H1 (cell line): ENCODE measurements around the gene LRRC28. TPM values are rescaled to one million over a fixed set of nuclear protein-coding genes. Genes with fewer than 3 reads are reported as not detected.

Source experiments
- CTCF ChIA-PET: fragments of 300-600 bp; sonication (Branson Sonifier 250); formaldehyde crosslinking; loops from one replicate; lab custom pipeline; 2021; ENCODE audit not compliant: partially characterized antibody; lab: Charles Lee
- POLR2A ChIA-PET: fragments of 300-600 bp; sonication (Branson Sonifier 250); formaldehyde crosslinking; loops from one replicate; lab custom pipeline; 2021; ENCODE audit warnings: inconsistent platforms; ENCODE audit not compliant: partially characterized antibody; lab: Charles Lee
- DNase-seq, 2 experiments: peaks; one replicate each; pipeline versions ENCODE4 v3.0.0 to v3.0.0-alpha.2; 2010 to 2022; ENCODE audit warnings: low spot score in 2 of 2, low read depth in 1 of 2, mixed read lengths in 1 of 2
- FAIRE-seq: peaks from 2 replicates; lab custom pipeline; 2011; peaks lifted over from hg19 to GRCh38; lab: Jason Lieb, UNC
- H2AFZ ChIP-seq: 2 replicates; pipeline ENCODE4 v1.8.1; 2012; ENCODE audit warnings: low read length, inconsistent platforms
- H2AK5ac ChIP-seq: 2 replicates; pipeline ENCODE4 v1.6.1; 2013; ENCODE audit warnings: low read depth, low read length
- H2BK120ac ChIP-seq: replicated peaks from 2 replicates; pipeline ENCODE3; 2013; ENCODE audit warnings: low read depth, low read length, inconsistent platforms
- H2BK12ac ChIP-seq: 2 replicates; pipeline ENCODE4 v1.6.1; 2013; ENCODE audit warnings: low read depth, low read length
- H2BK15ac ChIP-seq: 2 replicates; pipeline ENCODE4 v1.6.1; 2013; ENCODE audit warnings: low read length
- H2BK20ac ChIP-seq: 2 replicates; pipeline ENCODE4 v1.6.1; 2013; ENCODE audit warnings: low read length
- H2BK5ac ChIP-seq: 2 replicates; pipeline ENCODE4 v1.6.1; 2013; ENCODE audit warnings: low read depth, low read length
- H3K14ac ChIP-seq: 2 replicates; pipeline ENCODE4 v1.6.1; 2013; ENCODE audit warnings: inconsistent platforms; ENCODE audit not compliant: insufficient read length
- H3K18ac ChIP-seq: 2 replicates; pipeline ENCODE4 v1.6.1; 2013; ENCODE audit warnings: low read length; ENCODE audit errors: extremely low read depth
- H3K23ac ChIP-seq: 2 replicates; pipeline ENCODE4 v1.6.1; 2013; ENCODE audit warnings: inconsistent platforms; ENCODE audit not compliant: insufficient read length
- H3K23me2 ChIP-seq: 2 replicates; pipeline ENCODE4 v1.6.1; 2013; ENCODE audit warnings: low read depth, low read length
- H3K27ac ChIP-seq: 2 replicates; pipeline ENCODE4 v1.6.1; 2011; ENCODE audit warnings: low read depth, low read length, inconsistent platforms
- H3K27me3 ChIP-seq, 4 experiments: replicated peaks in 1 of 4; 1 replicate in 1 of 4; 2 replicates in 3 of 4; pipeline versions ENCODE4 v1.6.1 to v1.8.1; 2011 to 2013; ENCODE audit warnings: low read length in 3 of 4, mild to moderate bottlenecking in 3 of 4, inconsistent platforms in 2 of 4, mixed read lengths in 2 of 4, moderate library complexity in 1 of 4; ENCODE audit not compliant: control insufficient read depth in 3 of 4, insufficient read depth in 3 of 4; ENCODE audit errors: extremely low read depth in 1 of 4
- H3K36me3 ChIP-seq, 4 experiments: 2 replicates each; pipeline versions ENCODE4 v1.6.1 to v1.8.1; 2011 to 2013; ENCODE audit warnings: mild to moderate bottlenecking in 4 of 4, low read length in 3 of 4, moderate library complexity in 2 of 4, control low read depth in 1 of 4, inconsistent platforms in 1 of 4; ENCODE audit not compliant: insufficient read depth in 4 of 4, control insufficient read depth in 2 of 4
- H3K4ac ChIP-seq: replicated peaks from 2 replicates; pipeline ENCODE3; 2013; ENCODE audit warnings: low read length, low read depth, mixed read lengths, inconsistent platforms; ENCODE audit not compliant: insufficient read length
- H3K4me1 ChIP-seq, 4 experiments: replicated peaks in 1 of 4; 1 replicate in 1 of 4; 2 replicates in 3 of 4; pipeline versions ENCODE4 v1.6.1 to v1.8.1; 2011 to 2013; ENCODE audit warnings: low read length in 3 of 4, inconsistent platforms in 2 of 4, mixed read lengths in 1 of 4; ENCODE audit not compliant: insufficient read depth in 4 of 4, control insufficient read depth in 3 of 4
- H3K4me2 ChIP-seq, 2 experiments: 2 replicates each; pipeline versions ENCODE4 v1.6.1 to v1.8.1; 2011 to 2013; ENCODE audit warnings: low read depth in 2 of 2, low read length in 2 of 2, control low read depth in 1 of 2, inconsistent platforms in 1 of 2, mild to moderate bottlenecking in 1 of 2; ENCODE audit not compliant: insufficient read depth in 1 of 2
- H3K4me3 ChIP-seq, 4 experiments: fragments of 200-600, 300-600 bp in 1 of 4; sonication (generic), shearing (Covaris generic), sonication (Bioruptor Twin) in 1 of 4; 2 replicates each; pipeline versions ENCODE4 v1.5.1 to v1.8.1; 2011 to 2016; ENCODE audit warnings: low read length in 4 of 4, low read depth in 3 of 4, control low read depth in 2 of 4, inconsistent platforms in 2 of 4, mild to moderate bottlenecking in 2 of 4, mixed read lengths in 1 of 4, moderate library complexity in 1 of 4; ENCODE audit not compliant: insufficient read depth in 2 of 4; ENCODE audit errors: extremely low read depth in 1 of 4
- H3K56ac ChIP-seq: replicated peaks from 2 replicates; pipeline ENCODE3; 2013; ENCODE audit warnings: low read depth, mild to moderate bottlenecking, mixed read lengths, low read length, inconsistent platforms; ENCODE audit not compliant: insufficient read length
- H3K79me1 ChIP-seq: 2 replicates; pipeline ENCODE4 v1.6.1; 2013; ENCODE audit warnings: low read depth, low read length, control low read depth
- H3K79me2 ChIP-seq, 2 experiments: 2 replicates each; pipeline versions ENCODE4 v1.6.1 to v1.8.1; 2012 to 2013; ENCODE audit warnings: low read length in 2 of 2, mild to moderate bottlenecking in 2 of 2, inconsistent platforms in 1 of 2; ENCODE audit not compliant: insufficient read depth in 2 of 2, control insufficient read depth in 1 of 2
- H3K9ac ChIP-seq, 4 experiments: replicated peaks in 1 of 4; 1 replicate in 1 of 4; 2 replicates in 3 of 4; pipeline versions ENCODE4 v1.6.1 to v1.8.1; 2011 to 2013; ENCODE audit warnings: low read depth in 3 of 4, low read length in 3 of 4, control low read depth in 2 of 4, mild to moderate bottlenecking in 2 of 4, moderate library complexity in 2 of 4, inconsistent platforms in 1 of 4; ENCODE audit errors: extremely low read depth in 1 of 4
- H3K9me3 ChIP-seq, 2 experiments: 2 replicates each; pipeline versions ENCODE4 v1.6.1 to v1.8.1; 2012 to 2013; ENCODE audit warnings: mild to moderate bottlenecking in 2 of 2, moderate library complexity in 2 of 2, control low read depth in 1 of 2, inconsistent platforms in 1 of 2, low read depth in 1 of 2, low read length in 1 of 2, mixed read lengths in 1 of 2; ENCODE audit not compliant: insufficient read depth in 2 of 2
- H4K20me1 ChIP-seq, 2 experiments: replicated peaks in 1 of 2; 2 replicates each; pipeline versions ENCODE3 to v1.8.1; 2011 to 2013; ENCODE audit warnings: inconsistent platforms in 2 of 2, low read length in 2 of 2, mild to moderate bottlenecking in 1 of 2; ENCODE audit not compliant: insufficient read depth in 2 of 2, control insufficient read depth in 1 of 2
- H4K5ac ChIP-seq: 2 replicates; pipeline ENCODE4 v1.6.1; 2013; ENCODE audit warnings: low read length, low read depth, mixed read lengths, inconsistent platforms; ENCODE audit not compliant: insufficient read length
- H4K8ac ChIP-seq: 2 replicates; pipeline ENCODE4 v1.8.0; 2013; ENCODE audit warnings: mild to moderate bottlenecking, moderate library complexity, low read length, inconsistent platforms; ENCODE audit not compliant: insufficient read depth; ENCODE audit errors: extremely low read depth
- H4K91ac ChIP-seq: replicated peaks from 2 replicates; pipeline ENCODE3; 2013; ENCODE audit warnings: low read length, mixed read lengths, inconsistent platforms; ENCODE audit not compliant: insufficient read length
- CBX5 ChIP-seq: fragments of 300-800, 300-1000 bp; sonication (generic); IDR thresholded peaks from 2 replicates; pipeline ENCODE4 v1.7.1; 2016; ENCODE audit warnings: antibody characterized with exemption, low read length, low read depth
- CTBP2 ChIP-seq: IDR thresholded peaks from 2 replicates; pipeline ENCODE4 v1.7.0; 2011; ENCODE audit warnings: borderline replicate concordance, mild to moderate bottlenecking, moderate library complexity, mixed read lengths, low read length; ENCODE audit not compliant: insufficient read depth, insufficient read length
- EP300 ChIP-seq, 2 experiments: IDR thresholded peaks; 1 replicate in 1 of 2; 2 replicates in 1 of 2; pipeline ENCODE4 v1.6.1; 2011 to 2012; ENCODE audit warnings: low read depth in 2 of 2, low read length in 2 of 2, mild to moderate bottlenecking in 2 of 2, borderline replicate concordance in 1 of 2, inconsistent platforms in 1 of 2, moderate library complexity in 1 of 2
- FOSL1 ChIP-seq: IDR thresholded peaks from 2 replicates; pipeline ENCODE4 v1.6.1; 2011; ENCODE audit warnings: mild to moderate bottlenecking, low read depth, low read length, moderate library complexity; ENCODE audit not compliant: insufficient read depth
- KDM4A ChIP-seq: IDR thresholded peaks from one replicate; pipeline ENCODE4 v1.7.1; 2012; ENCODE audit warnings: low read depth, mild to moderate bottlenecking, moderate library complexity, low read length, inconsistent platforms; ENCODE audit not compliant: severe bottlenecking
- NRF1 ChIP-seq: IDR thresholded peaks from 2 replicates; pipeline ENCODE4 v1.6.1; 2011; ENCODE audit warnings: mild to moderate bottlenecking, low read depth, low read length, improper control_type of control experiment
- PHF8 ChIP-seq: fragments of 200-600 bp; sonication (generic); conservative IDR thresholded peaks from 2 replicates; pipeline ENCODE4 v1.7.1; 2012; ENCODE audit warnings: low read depth, mild to moderate bottlenecking, inconsistent platforms, low read length, moderate library complexity
- POLR2A ChIP-seq, 2 experiments: IDR thresholded peaks; 1 replicate in 1 of 2; 2 replicates in 1 of 2; pipeline ENCODE4 v1.6.1; 2011; ENCODE audit warnings: low read depth in 2 of 2, low read length in 2 of 2, mild to moderate bottlenecking in 2 of 2; ENCODE audit errors: control extremely low read depth in 1 of 2
- RBBP5 ChIP-seq: IDR thresholded peaks from 2 replicates; pipeline ENCODE4 v1.7.1; 2012; ENCODE audit warnings: low read depth, mild to moderate bottlenecking, inconsistent platforms, low read length, moderate library complexity, borderline replicate concordance
- SIX5 ChIP-seq: IDR thresholded peaks from 2 replicates; pipeline ENCODE4 v1.6.1; 2011; ENCODE audit warnings: mild to moderate bottlenecking, low read depth, low read length
- SP1 ChIP-seq: IDR thresholded peaks from 2 replicates; pipeline ENCODE4 v1.6.1; 2011; ENCODE audit warnings: low read depth, low read length
- TAF1 ChIP-seq: IDR thresholded peaks from 2 replicates; pipeline ENCODE4 v1.6.1; 2011; ENCODE audit warnings: mild to moderate bottlenecking, low read depth, low read length
- TBP ChIP-seq: IDR thresholded peaks from 2 replicates; pipeline ENCODE4 v1.6.1; 2011; ENCODE audit warnings: low read depth, low read length, improper control_type of control experiment
- USF2 ChIP-seq: IDR thresholded peaks from 2 replicates; pipeline ENCODE4 v1.6.1; 2011; ENCODE audit warnings: low read length, improper control_type of control experiment
- WGBS, 2 experiments: shearing (Covaris generic) in 1 of 2; methylation state at CpG; one replicate each; pipeline versions ENCODE4 v1.1.6 to v1.1.7; 2013 to 2015; ENCODE audit warnings: low lambda C conversion rate in 2 of 2, mixed read lengths in 2 of 2, inconsistent platforms in 1 of 2, low coverage in 1 of 2, missing lambda C conversion rate in 1 of 2; ENCODE audit not compliant: insufficient replicate concordance in 2 of 2, insufficient coverage in 1 of 2, insufficient read length in 1 of 2; ENCODE audit errors: extremely low coverage in 1 of 2, missing lambda C conversion rate in 1 of 2; 5-methylcytosine and 5-hydroxymethylcytosine counted together
- polyA plus RNA-seq, 7 experiments: library from polyadenylated mRNA; depleted of rRNA in 3 of 7; stranded (reverse) in 5 of 7; unstranded in 2 of 7; fragments of >200 nt in 5 of 7; fragments of 200-250 nt in 2 of 7; gene quantifications; 1 replicate in 5 of 7; 2 replicates in 1 of 7; 4 replicates in 1 of 7; pipeline versions ENCODE4 v1.2.1 to v1.2.3, GENCODE V29; 2011 to 2013; ENCODE audit warnings: missing spikeins in 2 of 7, mixed read lengths in 2 of 7
- total RNA-seq: library from RNA; stranded (reverse); fragmentation: NEBNext Ultra II Directional; extraction: Animal tissue kit (Norgen Biotek cat#: 25700); gene quantifications from 2 replicates; pipeline ENCODE4 v1.2.1, GENCODE V29; 2021

LRRC28 gene
- total and polyA plus RNA-seq, 2 of the 8 experiments (the other 6 are each of a cell fraction or from before 2014, with no cell fraction given), result 20.2 to 23.3 TPM

GRCh38 chr15:99348412-99348811 lies 97.1 kb downstream of the LRRC28 start:
- Histone ChIP-seq H3K4me2 (no peak overlapping the region), H4K91ac (no peak overlapping the region), H3K14ac (no peak overlapping the region), H2AK5ac (no peak overlapping the region), H3K79me2 (no peaks in the 10 kb centered on the region), H3K27ac (no peak overlapping the region), H3K18ac (no peak overlapping the region), H3K56ac (no peak overlapping the region), H2BK15ac (no peak overlapping the region), H3K4me1 (peaks cover 0 to 4% (median 0%) of the 10 kb centered on the region in 4 experiments; a peak in 1 of 7 replicates), H3K36me3 (no peaks in the 10 kb centered on the region), H4K5ac (no peak overlapping the region), H2BK12ac (no peak overlapping the region), H3K4me3 (no peak overlapping the region), H3K23ac (no peak overlapping the region), H2BK120ac (no peak overlapping the region), H3K27me3 (no peaks in the 10 kb centered on the region), H3K23me2 (no peaks in the 10 kb centered on the region), H2BK20ac (no peak overlapping the region), H2BK5ac (no peak overlapping the region), H3K9me3 (no peaks in the 10 kb centered on the region), H4K20me1 (no peaks in the 10 kb centered on the region), H3K9ac (no peak overlapping the region), H4K8ac (no peak overlapping the region), H3K4ac (no peak overlapping the region), H3K79me1 (no peaks in the 10 kb centered on the region), H2AFZ (no peak overlapping the region)
- FAIRE-seq (no peak), DNase-seq (no peak)
- CTCF ChIA-PET, result interaction anchor here (0.7 to 5.3 kb wide), 2 partner anchors 14 to 186 kb away, joined by 3 to 29 read pairs; no protein-coding TSS in a partner anchor
- WGBS, 2 experiments, result 93% methylated on average over 3 of the region's 3 CpGs; no CpG with 5 or more reads in 1 of the 2 experiments
- POLR2A ChIA-PET, result no interaction called here
- no peak for TF ChIP-seq PHF8
- no peak for TF ChIP-seq TBP
- TF ChIP-seq SP1, result no peak
- TF ChIP-seq FOSL1, result no peak
- TF ChIP-seq EP300 (IDR thresholded peaks at IDR 0.05; ENCODE audit: borderline replicate concordance in 1 of 2, low read depth in 2 of 2, low read length in 2 of 2), result no peak
- TF ChIP-seq RBBP5, result no peak
- TF ChIP-seq USF2, result no peak
- no peak for TF ChIP-seq POLR2A (IDR thresholded peaks at IDR 0.05; ENCODE audit: control extremely low read depth in 1 of 2, low read depth in 2 of 2, low read length in 2 of 2)
- no peak for TF ChIP-seq TAF1
- no peak for TF ChIP-seq CBX5
- TF ChIP-seq SIX5, result no peak
- no peak for TF ChIP-seq CTBP2
- TF ChIP-seq KDM4A, result no peak
- no peak for TF ChIP-seq NRF1
